GM12891 (cell line): ENCODE results near the gene EZH1.

Source experiments
- DNase-seq: peaks from one replicate; pipeline ENCODE4 v3.0.0; 2011; ENCODE audit warnings: low spot score; ENCODE audit not compliant: insufficient read length
- FAIRE-seq: peaks from 2 replicates; lab custom pipeline; 2011; peaks lifted over from hg19 to GRCh38; lab: Jason Lieb, UNC
- PAX5 ChIP-seq: IDR thresholded peaks from 2 replicates; pipeline ENCODE4 v1.6.1; 2011; ENCODE audit warnings: low read length, moderate library complexity, mild to moderate bottlenecking; ENCODE audit not compliant: insufficient read depth, severe bottlenecking
- POLR2A ChIP-seq: IDR thresholded peaks from 2 replicates; pipeline ENCODE4 v1.6.1; 2011; ENCODE audit warnings: low read depth, low read length, control low read depth
- POLR2AphosphoS5 ChIP-seq: IDR thresholded peaks from 2 replicates; pipeline ENCODE4 v1.6.1; 2011; ENCODE audit warnings: low read depth, low read length, control low read depth
- POU2F2 ChIP-seq: IDR thresholded peaks from 2 replicates; pipeline ENCODE4 v1.6.1; 2011; ENCODE audit warnings: low read depth, mild to moderate bottlenecking, control low read depth, low read length, moderate library complexity
- SPI1 ChIP-seq: IDR thresholded peaks from 2 replicates; pipeline ENCODE4 v1.6.1; 2011; ENCODE audit warnings: low read depth, low read length, control low read depth
- TAF1 ChIP-seq: IDR thresholded peaks from 2 replicates; pipeline ENCODE4 v1.6.1; 2011; ENCODE audit warnings: low read depth, low read length, control low read depth

Gene EZH1

GRCh38 chr17:42767512-42767911 is 22.7 kb upstream of the EZH1 start:
- DNase-seq (no peak), FAIRE-seq (no peak)
- TF ChIP-seq SPI1 (no peak), POLR2AphosphoS5 (no peak), POU2F2 (no peak), TAF1 (no peak), POLR2A (no peak), PAX5 (no peak)

GRCh38 chr17:42766124-42766523 is 21.3 kb upstream of the EZH1 start:
- no peak for TF ChIP-seq POLR2AphosphoS5
- DNase-seq (no peak), FAIRE-seq (no peak)

- no peak for FAIRE-seq
- TF ChIP-seq POLR2A, result no peak
- no peak for TF ChIP-seq POLR2AphosphoS5
- TF ChIP-seq PAX5, result no peak
- TF ChIP-seq POU2F2, result no peak
- TF ChIP-seq TAF1, result no peak
- TF ChIP-seq SPI1, result no peak
- DNase-seq, result no peak
Observed at GRCh38 chr17:42761638-42762037, 16.8 kb upstream of the EZH1 start.

- TF ChIP-seq POU2F2, result no peak
- no peak for TF ChIP-seq POLR2A
- TF ChIP-seq PAX5, result no peak
- TF ChIP-seq POLR2AphosphoS5, result no peak
- no peak for TF ChIP-seq TAF1
- TF ChIP-seq SPI1, result no peak
- no peak for DNase-seq
- FAIRE-seq, result peak; percentile 20
Observed at GRCh38 chr17:42760652-42761581, 16.1 kb upstream of the EZH1 start, which contains the start of gene RAMP2. Gene RAMP2, plus strand, starts transcription at chr17:42761227. Its CDS starts 35 bp downstream, at chr17:42761262.

- TF ChIP-seq POLR2AphosphoS5 (no peak), POLR2A (no peak), SPI1 (peak; percentile 81), POU2F2 (no peak), TAF1 (no peak), PAX5 (no peak)
- FAIRE-seq, result peak; percentile 80
Observed at GRCh38 chr17:42759982-42760651, 15.3 kb upstream of the EZH1 start.

GRCh38 chr17:42754782-42755181 is 9.9 kb upstream of the EZH1 start:
- DNase-seq (no peak), FAIRE-seq (no peak)
- TF ChIP-seq POLR2A (no peak), POLR2AphosphoS5 (no peak), TAF1 (no peak), POU2F2 (no peak), PAX5 (no peak), SPI1 (no peak)

More at GRCh38 chr17:42759982-42760651, 15.3 kb upstream of the EZH1 start:
- DNase-seq, result no peak

- FAIRE-seq, result no peak
- no peak for DNase-seq
- TF ChIP-seq TAF1, result no peak
Observed at GRCh38 chr17:42751628-42752027, 6.8 kb upstream of the EZH1 start.

- TF ChIP-seq POU2F2, result no peak
- TF ChIP-seq SPI1, result no peak
- TF ChIP-seq TAF1, result no peak
- no peak for TF ChIP-seq POLR2A
- TF ChIP-seq PAX5, result no peak
- TF ChIP-seq POLR2AphosphoS5, result no peak
- FAIRE-seq, result no peak
- DNase-seq, result no peak
Observed at GRCh38 chr17:42750739-42751344, 6.0 kb upstream of the EZH1 start.

- FAIRE-seq (no peak), DNase-seq (no peak)
- TF ChIP-seq POLR2A (no peak), POU2F2 (no peak), PAX5 (no peak), TAF1 (no peak), SPI1 (no peak), POLR2AphosphoS5 (no peak)
Observed at GRCh38 chr17:42748908-42749798, 4.3 kb upstream of the EZH1 start.
